ENCODE data around the gene INCENP. TPM values are rescaled to one million over a fixed set of nuclear protein-coding genes. Genes with fewer than 3 reads are reported as not detected.
A peak's percentile ranks its signal among the peaks of the same experiment; 100 is the strongest.

The INCENP gene
- total and polyA plus RNA-seq, 4 donors: 2.4 to 34.4 (median 4.7) TPM

DNA sequence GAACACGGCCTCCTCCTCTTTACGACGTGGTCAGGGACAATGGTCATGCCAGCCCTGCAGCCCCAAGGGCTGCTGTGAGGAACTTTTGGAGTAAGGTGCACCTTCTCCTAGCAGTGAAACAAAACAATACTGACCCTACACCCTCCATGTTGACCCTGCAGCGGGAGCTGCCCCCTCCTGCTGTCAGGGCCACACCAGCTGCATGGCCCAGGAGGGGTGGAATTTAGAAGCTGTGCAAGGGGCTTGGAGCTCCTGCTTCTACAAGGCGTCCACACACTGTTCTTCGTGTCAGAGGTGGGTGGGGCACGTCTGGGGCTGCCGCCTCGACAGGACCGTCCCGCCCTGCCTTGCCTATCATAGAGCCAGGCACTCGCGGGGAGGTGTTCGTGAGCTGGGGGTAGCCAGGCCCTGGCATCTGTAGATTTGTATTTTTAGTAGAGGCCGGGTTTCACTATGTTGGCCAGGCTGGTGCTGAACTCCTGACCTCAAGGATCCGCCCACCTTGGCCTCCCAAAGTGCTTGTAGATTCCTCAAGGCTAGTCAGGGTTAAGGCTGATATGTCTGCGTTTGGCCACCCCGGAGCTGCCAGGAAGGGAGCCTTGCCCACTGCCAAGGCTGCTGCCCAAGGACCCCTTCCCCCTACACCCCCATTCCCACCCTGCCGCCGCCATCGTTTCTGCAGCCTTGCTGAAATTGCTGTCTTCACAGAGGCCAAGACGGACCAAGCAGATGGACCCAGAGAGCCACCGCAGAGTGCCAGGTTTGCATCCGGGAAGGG lies 15.9 kb downstream of the INCENP start:
- TF ChIP-seq FOXA2 (IDR thresholded peaks at IDR 0.05) (no peak), HNF4G (IDR thresholded peaks at IDR 0.05) (no peak), YY1 (IDR thresholded peaks at IDR 0.05) (no peak), TAF1 (conservative IDR thresholded peaks at IDR 0.05) (no peak), RAD21 (IDR thresholded peaks at IDR 0.05) (no peak)
- TF ChIP-seq, protein P1, sequence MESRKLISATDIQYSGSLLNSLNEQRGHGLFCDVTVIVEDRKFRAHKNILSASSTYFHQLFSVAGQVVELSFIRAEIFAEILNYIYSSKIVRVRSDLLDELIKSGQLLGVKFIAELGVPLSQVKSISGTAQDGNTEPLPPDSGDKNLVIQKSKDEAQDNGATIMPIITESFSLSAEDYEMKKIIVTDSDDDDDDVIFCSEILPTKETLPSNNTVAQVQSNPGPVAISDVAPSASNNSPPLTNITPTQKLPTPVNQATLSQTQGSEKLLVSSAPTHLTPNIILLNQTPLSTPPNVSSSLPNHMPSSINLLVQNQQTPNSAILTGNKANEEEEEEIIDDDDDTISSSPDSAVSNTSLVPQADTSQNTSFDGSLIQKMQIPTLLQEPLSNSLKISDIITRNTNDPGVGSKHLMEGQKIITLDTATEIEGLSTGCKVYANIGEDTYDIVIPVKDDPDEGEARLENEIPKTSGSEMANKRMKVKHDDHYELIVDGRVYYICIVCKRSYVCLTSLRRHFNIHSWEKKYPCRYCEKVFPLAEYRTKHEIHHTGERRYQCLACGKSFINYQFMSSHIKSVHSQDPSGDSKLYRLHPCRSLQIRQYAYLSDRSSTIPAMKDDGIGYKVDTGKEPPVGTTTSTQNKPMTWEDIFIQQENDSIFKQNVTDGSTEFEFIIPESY (IDR thresholded peaks at IDR 0.05): no peak
- TF ChIP-seq, protein P2, sequence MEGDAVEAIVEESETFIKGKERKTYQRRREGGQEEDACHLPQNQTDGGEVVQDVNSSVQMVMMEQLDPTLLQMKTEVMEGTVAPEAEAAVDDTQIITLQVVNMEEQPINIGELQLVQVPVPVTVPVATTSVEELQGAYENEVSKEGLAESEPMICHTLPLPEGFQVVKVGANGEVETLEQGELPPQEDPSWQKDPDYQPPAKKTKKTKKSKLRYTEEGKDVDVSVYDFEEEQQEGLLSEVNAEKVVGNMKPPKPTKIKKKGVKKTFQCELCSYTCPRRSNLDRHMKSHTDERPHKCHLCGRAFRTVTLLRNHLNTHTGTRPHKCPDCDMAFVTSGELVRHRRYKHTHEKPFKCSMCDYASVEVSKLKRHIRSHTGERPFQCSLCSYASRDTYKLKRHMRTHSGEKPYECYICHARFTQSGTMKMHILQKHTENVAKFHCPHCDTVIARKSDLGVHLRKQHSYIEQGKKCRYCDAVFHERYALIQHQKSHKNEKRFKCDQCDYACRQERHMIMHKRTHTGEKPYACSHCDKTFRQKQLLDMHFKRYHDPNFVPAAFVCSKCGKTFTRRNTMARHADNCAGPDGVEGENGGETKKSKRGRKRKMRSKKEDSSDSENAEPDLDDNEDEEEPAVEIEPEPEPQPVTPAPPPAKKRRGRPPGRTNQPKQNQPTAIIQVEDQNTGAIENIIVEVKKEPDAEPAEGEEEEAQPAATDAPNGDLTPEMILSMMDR (IDR thresholded peaks at IDR 0.05; ENCODE audit: low read depth, low read length, missing input control): no peak
- TF ChIP-seq, protein P3, sequence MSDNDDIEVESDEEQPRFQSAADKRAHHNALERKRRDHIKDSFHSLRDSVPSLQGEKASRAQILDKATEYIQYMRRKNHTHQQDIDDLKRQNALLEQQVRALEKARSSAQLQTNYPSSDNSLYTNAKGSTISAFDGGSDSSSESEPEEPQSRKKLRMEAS (IDR thresholded peaks at IDR 0.05): no peak
- DNase-seq (ENCODE audit: low spot score): no peak

DNA sequence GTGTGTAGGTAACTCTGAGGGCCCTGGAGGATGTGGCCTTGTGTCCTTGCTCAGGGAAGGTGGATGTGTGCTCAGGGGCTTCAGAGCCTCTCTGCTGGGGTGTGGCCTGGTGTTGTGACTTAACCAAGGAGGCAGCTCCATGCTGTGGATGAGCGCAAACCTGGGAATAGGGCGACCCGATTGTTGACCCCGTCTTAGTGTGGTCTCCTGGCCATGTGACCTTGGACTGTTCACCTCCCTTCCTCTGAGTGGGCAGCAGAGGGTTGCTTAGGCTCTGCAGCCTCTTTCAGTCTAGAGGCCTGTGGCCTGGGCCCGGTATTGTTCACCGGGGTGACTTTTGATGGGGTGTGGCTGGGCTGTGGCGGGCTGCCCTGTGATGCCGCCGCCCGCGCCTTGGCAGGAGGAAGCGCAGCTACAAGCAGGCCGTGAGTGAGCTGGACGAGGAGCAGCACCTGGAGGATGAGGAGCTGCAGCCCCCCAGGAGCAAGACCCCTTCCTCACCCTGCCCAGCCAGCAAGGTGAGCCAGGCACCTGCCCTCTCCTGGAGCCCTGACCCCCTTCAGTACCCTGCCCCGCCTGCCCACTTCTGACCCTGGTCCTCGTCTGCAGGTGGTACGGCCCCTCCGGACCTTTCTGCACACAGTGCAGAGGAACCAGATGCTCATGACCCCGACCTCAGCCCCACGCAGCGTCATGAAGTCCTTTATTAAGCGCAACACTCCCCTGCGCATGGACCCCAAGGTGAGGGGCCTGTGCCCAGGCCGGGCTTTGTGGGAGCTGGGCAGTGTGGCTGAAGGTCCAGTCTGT lies 16.7 kb downstream of the INCENP start:
- WGBS: 97% methylated on average over 24 of the region's 24 CpGs
- Histone ChIP-seq H3K27ac (ENCODE audit: low read depth in 1 of 2, low read length in 2 of 2) (no peak overlapping the region), H3K27me3 (ENCODE audit: control insufficient read depth in 4 of 4, insufficient read depth in 4 of 4, low read length in 3 of 4) (no peaks in the 10 kb centered on the region), H3K4me1 (ENCODE audit: control insufficient read depth in 4 of 4, insufficient read depth in 4 of 4, low read length in 3 of 4) (no peaks in the 10 kb centered on the region), H3K9me3 (ENCODE audit: control insufficient read depth in 4 of 4, low read length in 3 of 4) (no peaks in the 10 kb centered on the region), H3K9ac (ENCODE audit: low read depth in 1 of 2, low read length in 2 of 2) (no peak overlapping the region), H3K36me3 (ENCODE audit: control insufficient read depth in 4 of 4, insufficient read depth in 3 of 4, low read depth in 1 of 4, low read length in 3 of 4) (peaks cover 7 to 17% (median 10%) of the 10 kb centered on the region in 4 donors), H3K4me3 (ENCODE audit: low read depth in 1 of 3, low read length in 3 of 3) (no peak overlapping the region)
- DNase-seq (ENCODE audit: low spot score): peak; percentile 19
- no peak for TF ChIP-seq FOXA2 (IDR thresholded peaks at IDR 0.05)
- TF ChIP-seq, protein P1 (IDR thresholded peaks at IDR 0.05): no peak
- TF ChIP-seq, protein P3 (IDR thresholded peaks at IDR 0.05): no peak

More for the DNA sequence above, 15.9 kb downstream of the INCENP start:
- Histone ChIP-seq H3K9ac (ENCODE audit: low read depth in 1 of 2, low read length in 2 of 2) (no peak overlapping the region), H3K4me1 (ENCODE audit: control insufficient read depth in 4 of 4, insufficient read depth in 4 of 4, low read length in 3 of 4) (no peaks in the 10 kb centered on the region), H3K27ac (ENCODE audit: low read depth in 1 of 2, low read length in 2 of 2) (no peak overlapping the region), H3K27me3 (ENCODE audit: control insufficient read depth in 4 of 4, insufficient read depth in 4 of 4, low read length in 3 of 4) (no peaks in the 10 kb centered on the region), H3K36me3 (ENCODE audit: control insufficient read depth in 4 of 4, insufficient read depth in 3 of 4, low read depth in 1 of 4, low read length in 3 of 4) (peaks cover 4 to 12% (median 8%) of the 10 kb centered on the region in 4 donors), H3K9me3 (ENCODE audit: control insufficient read depth in 4 of 4, low read length in 3 of 4) (no peaks in the 10 kb centered on the region), H3K4me3 (ENCODE audit: low read depth in 1 of 3, low read length in 3 of 3) (no peak overlapping the region)
- WGBS: 98% methylated on average over 24 of the region's 24 CpGs
